Measurements from ENCODE around the gene SOX18. TPM values are rescaled to one million over a fixed set of nuclear protein-coding genes. Genes with fewer than 3 reads are reported as not detected.

SOX18 gene
- total and polyA plus RNA-seq, 2 donors from 2014 or later = 36.5 to 56.7 TPM

DNA sequence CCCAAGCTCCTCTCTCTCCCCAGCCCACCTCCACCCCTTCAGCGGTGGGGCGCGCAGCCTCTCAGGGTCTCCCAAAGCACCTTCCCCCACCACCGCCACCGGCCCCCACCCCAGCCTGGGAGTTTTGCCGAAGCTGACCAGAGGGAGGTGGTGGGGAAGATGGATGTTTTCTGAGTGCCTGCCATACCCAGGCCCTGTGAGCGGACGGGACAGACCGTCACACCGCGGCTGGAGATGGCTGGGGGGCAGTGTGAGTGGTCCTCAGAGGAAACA, 7.7 kb downstream of the SOX18 start:
- Histone ChIP-seq H3K9ac (ENCODE audit: low read length in 3 of 3) (no peak overlapping the region), H3K27ac (ENCODE audit: low read depth in 2 of 2, low read length in 2 of 2) (peak overlapping the region in 1 of 2 donors; percentile 11), H3K4me3 (ENCODE audit: low read length in 3 of 3) (no peak overlapping the region), H3K4me1 (ENCODE audit: control insufficient read depth in 2 of 3, insufficient read depth in 2 of 3, low read depth in 1 of 3, low read length in 3 of 3) (peaks cover 0 to 14% (median 0%) of the 10 kb centered on the region in 3 donors), H3K36me3 (ENCODE audit: control insufficient read depth in 2 of 3, insufficient read depth in 3 of 3, low read length in 3 of 3) (no peaks in the 10 kb centered on the region), H3K9me3 (ENCODE audit: control insufficient read depth in 2 of 3, insufficient read depth in 1 of 3, low read length in 3 of 3) (no peaks in the 10 kb centered on the region), H3K27me3 (ENCODE audit: control insufficient read depth, insufficient read depth, low read length) (peaks cover 5% of the 10 kb centered on the region)
- TF ChIP-seq CTCF (IDR thresholded peaks at IDR 0.05; ENCODE audit: borderline replicate concordance, extremely low read depth, insufficient read depth) = no peak
- DNase-seq = peak in 1 of 5 donors; percentile 49
- FAIRE-seq = no peak
- intact Hi-C loops (cut with DNase I) = no loop called here

DNA sequence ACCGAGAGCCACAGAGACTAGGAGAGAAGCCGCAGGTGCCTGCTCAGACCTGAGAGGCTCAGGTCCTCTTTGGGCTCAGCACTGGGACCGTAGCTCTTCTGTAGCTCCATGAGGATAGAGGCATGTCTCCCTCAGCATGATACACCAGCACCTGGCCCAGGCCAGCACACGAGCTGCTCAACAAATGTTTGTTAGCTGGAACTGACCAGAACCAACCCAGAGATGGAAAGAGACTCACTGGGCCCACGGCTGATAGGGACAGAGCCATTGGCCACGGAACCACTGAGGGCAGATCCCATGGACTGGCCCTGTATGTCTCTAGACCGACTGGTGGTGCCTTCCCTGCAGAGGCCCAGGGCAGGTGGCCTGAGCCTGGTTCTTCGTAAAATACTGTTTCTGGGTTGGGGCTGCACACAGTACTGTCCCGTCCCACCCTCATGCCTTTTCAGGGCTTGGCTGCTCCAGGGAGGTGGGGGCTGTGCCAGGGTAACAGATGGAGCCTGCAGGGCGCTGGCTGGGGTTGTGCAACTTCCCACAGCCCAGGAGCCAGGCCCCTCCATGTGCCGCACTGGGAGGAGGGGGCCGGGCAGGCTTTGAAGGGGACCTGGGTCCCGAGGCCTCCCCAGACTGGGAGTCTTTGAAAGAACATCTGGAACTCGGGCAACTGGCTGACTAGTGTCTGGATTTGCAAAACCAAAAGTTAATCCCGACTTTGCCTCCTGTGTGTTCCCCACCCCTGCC, 8.2 kb downstream of the SOX18 start:
- Histone ChIP-seq H3K27ac (ENCODE audit: low read depth in 2 of 2, low read length in 2 of 2) (peak overlapping the region in 1 of 2 donors; percentile 16), H3K9ac (ENCODE audit: low read length in 3 of 3) (no peak overlapping the region), H3K36me3 (ENCODE audit: control insufficient read depth in 2 of 3, insufficient read depth in 3 of 3, low read length in 3 of 3) (no peaks in the 10 kb centered on the region), H3K9me3 (ENCODE audit: control insufficient read depth in 2 of 3, insufficient read depth in 1 of 3, low read length in 3 of 3) (no peaks in the 10 kb centered on the region), H3K4me1 (ENCODE audit: control insufficient read depth in 2 of 3, insufficient read depth in 2 of 3, low read depth in 1 of 3, low read length in 3 of 3) (peaks cover 0 to 14% (median 0%) of the 10 kb centered on the region in 3 donors), H3K4me3 (ENCODE audit: low read length in 3 of 3) (no peak overlapping the region), H3K27me3 (ENCODE audit: control insufficient read depth, insufficient read depth, low read length) (peaks cover 4% of the 10 kb centered on the region)
- intact Hi-C loops (cut with DNase I) = no loop called here
- FAIRE-seq = no peak
- no peak for TF ChIP-seq CTCF (IDR thresholded peaks at IDR 0.05; ENCODE audit: borderline replicate concordance, extremely low read depth, insufficient read depth)
- no peak for DNase-seq

GRCh38 chr20:64040231-64041039, 9.0 kb downstream of the SOX18 start:
- Histone ChIP-seq H3K27me3 (ENCODE audit: control insufficient read depth, insufficient read depth, low read length) (peaks cover 2% of the 10 kb centered on the region), H3K9ac (ENCODE audit: low read length in 3 of 3) (no peak overlapping the region), H3K27ac (ENCODE audit: low read depth in 2 of 2, low read length in 2 of 2) (no peak overlapping the region), H3K4me3 (ENCODE audit: low read length in 3 of 3) (no peak overlapping the region), H3K4me1 (ENCODE audit: control insufficient read depth in 2 of 3, insufficient read depth in 2 of 3, low read depth in 1 of 3, low read length in 3 of 3) (peaks cover 0 to 14% (median 0%) of the 10 kb centered on the region in 3 donors), H3K36me3 (ENCODE audit: control insufficient read depth in 2 of 3, insufficient read depth in 3 of 3, low read length in 3 of 3) (no peaks in the 10 kb centered on the region), H3K9me3 (ENCODE audit: control insufficient read depth in 2 of 3, insufficient read depth in 1 of 3, low read length in 3 of 3) (no peaks in the 10 kb centered on the region)
- no peak for TF ChIP-seq CTCF (IDR thresholded peaks at IDR 0.05; ENCODE audit: borderline replicate concordance, extremely low read depth, insufficient read depth)
- intact Hi-C loops (cut with DNase I) = no loop called here
- FAIRE-seq (no peak), DNase-seq (peak in 1 of 5 donors; percentile 75)

Data from kidney (tissue), 14 donors.